Renal cortex interstitium (tissue), 11 donors: ENCODE data around the gene MACC1. TPM values are rescaled to one million over a fixed set of nuclear protein-coding genes. Genes with fewer than 3 reads are reported as not detected.
"Not testable (repeated sequence)": the region's sequence is repeated elsewhere in the genome, so short reads cannot be mapped to it uniquely, and the experiment has no call there.

Experiments used
- DNase-seq, 11 donors: peaks; one replicate each; pipeline ENCODE4 v3.0.0-alpha.2; 2013; ENCODE audit warnings: low read depth in 9 of 11, low spot score in 4 of 11; ENCODE audit errors: extremely low read depth in 1 of 11
- polyA plus RNA-seq, 3 donors: library from polyadenylated mRNA; unstranded; fragments of 120-200 nt; gene quantifications; one replicate each; pipeline ENCODE4 v1.2.1, GENCODE V29; 2013; ENCODE audit not compliant: insufficient read length in 3 of 3

Gene MACC1
- polyA plus RNA-seq, 3 donors = 6.6 to 21.2 (median 9.0) TPM

- no peak for DNase-seq
Measured at GRCh38 chr7:20214132-20214531, 3.1 kb downstream of the MACC1 start.

- no peak for DNase-seq
Measured at GRCh38 chr7:20213378-20213777, 3.8 kb downstream of the MACC1 start.

- DNase-seq = no peak
Measured at GRCh38 chr7:20211376-20211775, 5.8 kb downstream of the MACC1 start.

GRCh38 chr7:20208651-20209307, 8.4 kb downstream of the MACC1 start:
- DNase-seq = no peak

GRCh38 chr7:20207811-20208210, 9.4 kb downstream of the MACC1 start:
- DNase-seq = not testable (repeated sequence)

GRCh38 chr7:20206104-20206896, 10.9 kb downstream of the MACC1 start:
- DNase-seq = no peak

- DNase-seq = no peak
Measured at GRCh38 chr7:20203316-20203715, 13.9 kb downstream of the MACC1 start.

- DNase-seq = no peak
Measured at GRCh38 chr7:20201380-20201779, 15.8 kb downstream of the MACC1 start.

- DNase-seq = no peak
Measured at GRCh38 chr7:20200971-20201370, 16.2 kb downstream of the MACC1 start.

- DNase-seq = no peak
Measured at GRCh38 chr7:20200361-20200760, 16.8 kb downstream of the MACC1 start.

- DNase-seq = peak in 3 of 11 donors; percentile 22 to 34 (median 22)
Measured at GRCh38 chr7:20199015-20199737, 18.0 kb downstream of the MACC1 start.

- no peak for DNase-seq
Measured at GRCh38 chr7:20198260-20198659, 18.9 kb downstream of the MACC1 start.

GRCh38 chr7:20197837-20198236, 19.3 kb downstream of the MACC1 start:
- DNase-seq = no peak

GRCh38 chr7:20197125-20197748, 19.9 kb downstream of the MACC1 start:
- DNase-seq = no peak

- no peak for DNase-seq
Measured at GRCh38 chr7:20194343-20194995, 22.7 kb downstream of the MACC1 start.

- no peak for DNase-seq
Measured at GRCh38 chr7:20193873-20194272, 23.3 kb downstream of the MACC1 start.

- no peak for DNase-seq
Measured at GRCh38 chr7:20193242-20193777, 23.9 kb downstream of the MACC1 start.

GRCh38 chr7:20191391-20191869, 25.8 kb downstream of the MACC1 start:
- DNase-seq = no peak
